Measurements from ENCODE around the gene HNRNPH3.

- TF ChIP-seq CTCF (IDR thresholded peaks at IDR 0.05) (no peak), POLR2A (IDR thresholded peaks at IDR 0.05) (no peak)
These were observed 3.0 kb downstream of the HNRNPH3 start for GRCh38 chr10:68334672-68335467.
